SU-DHL-6 (cell line): ENCODE measurements around the gene KLC4.

Experiments
- CTCF ChIP-seq: fragments of 200-600 bp; sonication (generic); IDR thresholded peaks from one replicate; pipeline ENCODE4 v1.5.1; 2017; ENCODE audit warnings: antibody characterized with exemption, mild to moderate bottlenecking, low read length, moderate library complexity; ENCODE audit not compliant: insufficient read depth, poor library complexity, severe bottlenecking
- EZH2phosphoT487 ChIP-seq: fragments of 200-600 bp; sonication (generic), shearing (Covaris generic); conservative IDR thresholded peaks from 2 replicates; pipeline ENCODE4 v1.6.1; 2018; ENCODE audit warnings: mild to moderate bottlenecking, antibody characterized with exemption, low read length, moderate library complexity, mixed read lengths

DNA sequence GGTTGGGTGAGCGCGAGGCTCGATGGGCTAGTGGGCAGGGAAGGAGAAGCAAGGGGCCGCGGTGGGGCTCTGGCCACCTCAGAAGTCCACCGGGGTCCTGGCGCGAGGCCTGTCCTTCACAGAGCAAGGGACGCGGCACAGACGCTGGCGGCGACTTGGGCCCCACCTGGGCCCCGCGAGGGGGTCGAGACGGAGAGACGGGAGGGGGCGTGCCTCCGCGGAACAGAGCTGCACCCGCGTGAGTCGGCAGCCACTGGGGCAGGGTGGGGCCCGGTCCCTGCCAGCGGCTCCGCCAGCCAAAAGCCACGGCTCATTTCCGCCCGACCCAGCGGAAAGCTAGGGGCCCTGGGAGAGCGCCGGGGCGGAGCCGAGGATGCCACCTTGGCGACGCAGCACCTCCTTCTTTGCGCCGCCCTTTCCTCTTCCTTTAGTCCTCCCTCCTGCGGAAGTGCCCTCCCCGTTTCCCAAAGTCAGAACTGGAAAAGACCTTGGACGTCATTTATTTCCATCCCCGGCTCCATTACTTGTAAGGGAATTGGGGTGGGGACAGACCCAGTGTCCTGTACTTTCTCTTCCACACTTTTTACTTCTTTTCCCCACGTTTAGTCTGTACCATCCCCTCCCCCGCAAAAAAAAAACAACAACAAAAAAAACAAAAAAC lies 5.8 kb upstream of the KLC4 start, which contains the start of gene CUL7:
- TF ChIP-seq EZH2phosphoT487 (no peak), CTCF (no peak)
